ENCODE data around the gene DOP1B. TPM values are rescaled to one million over a fixed set of nuclear protein-coding genes. Genes with fewer than 3 reads are reported as not detected.
A peak's percentile ranks its signal among the peaks of the same experiment; 100 is the strongest.

Gene DOP1B
- total RNA-seq, 4 donors from 2014 or later: 6.3 to 15.1 (median 11.2) TPM

GRCh38 chr21:36122977-36123376 is 33.6 kb upstream of the DOP1B start:
- 65% methylated on average over 4 of the region's 4 CpGs for WGBS
- Histone ChIP-seq H3K9me3 (no peaks in the 10 kb centered on the region), H3K36me3 (no peaks in the 10 kb centered on the region), H3K4me1 (peaks cover 0 to 17% (median 9%) of the 10 kb centered on the region in 4 donors), H3K27ac (replicated peaks in 1 of 4) (no peak overlapping the region), H3K27me3 (no peaks in the 10 kb centered on the region), H3K4me3 (no peak overlapping the region)
- intact Hi-C loops (cut with DNase I): no loop called here
- no peak for DNase-seq (ENCODE audit: extremely low spot score)
- TF ChIP-seq POLR2A (IDR thresholded peaks at IDR 0.05; ENCODE audit: low read depth): no peak
- TF ChIP-seq CTCF (IDR thresholded peaks at IDR 0.05): peak in 1 of 3 experiments; percentile 42

- intact Hi-C loops (cut with DNase I): no loop called here
- Histone ChIP-seq H3K4me3 (no peak overlapping the region), H3K27ac (replicated peaks in 1 of 4) (no peak overlapping the region), H3K36me3 (no peaks in the 10 kb centered on the region), H3K9me3 (no peaks in the 10 kb centered on the region), H3K4me1 (peaks cover 0 to 19% (median 11%) of the 10 kb centered on the region in 4 donors), H3K27me3 (no peaks in the 10 kb centered on the region)
- DNase-seq (ENCODE audit: extremely low spot score): no peak
- WGBS: 97% methylated on average over 2 of the region's 2 CpGs
- no peak for TF ChIP-seq POLR2A (IDR thresholded peaks at IDR 0.05; ENCODE audit: low read depth)
Observed at GRCh38 chr21:36124395-36124794, 32.2 kb upstream of the DOP1B start.

GRCh38 chr21:36125512-36126207 is 31.0 kb upstream of the DOP1B start:
- 41% methylated on average over 9 of the region's 9 CpGs for WGBS
- H3K27me3 ChIP-seq: no peaks in the 10 kb centered on the region
- intact Hi-C loops (cut with DNase I): no loop called here
- no peaks in the 10 kb centered on the region for H3K9me3 ChIP-seq
- TF ChIP-seq CTCF (IDR thresholded peaks at IDR 0.05): peak; percentile 81 to 97 (median 90)
- no peak for TF ChIP-seq POLR2AphosphoS5 (IDR thresholded peaks at IDR 0.05)
- no peak for TF ChIP-seq POLR2A (IDR thresholded peaks at IDR 0.05; ENCODE audit: low read depth)
- H3K4me1 ChIP-seq: peaks cover 0 to 27% (median 18%) of the 10 kb centered on the region in 4 donors
- DNase-seq (ENCODE audit: extremely low spot score): no peak
- H3K27ac ChIP-seq (replicated peaks in 1 of 4): peak overlapping the region in 1 of 4 donors; percentile 5
- no peak overlapping the region for H3K4me3 ChIP-seq
- H3K36me3 ChIP-seq: no peaks in the 10 kb centered on the region

GRCh38 chr21:36126208-36126565 is 30.4 kb upstream of the DOP1B start:
- H3K36me3 ChIP-seq: no peaks in the 10 kb centered on the region
- peaks cover 0 to 29% (median 21%) of the 10 kb centered on the region in 4 donors for H3K4me1 ChIP-seq
- no peaks in the 10 kb centered on the region for H3K27me3 ChIP-seq
- no peak overlapping the region for H3K4me3 ChIP-seq
- H3K9me3 ChIP-seq: no peaks in the 10 kb centered on the region
- peak overlapping the region in 1 of 4 donors; percentile 5 for H3K27ac ChIP-seq (replicated peaks in 1 of 4)
- intact Hi-C loops (cut with DNase I): no loop called here
- no peak for DNase-seq (ENCODE audit: extremely low spot score)
- TF ChIP-seq POLR2AphosphoS5 (IDR thresholded peaks at IDR 0.05): no peak
- TF ChIP-seq EP300 (IDR thresholded peaks at IDR 0.05): no peak
- no peak for TF ChIP-seq POLR2A (IDR thresholded peaks at IDR 0.05; ENCODE audit: low read depth)
- TF ChIP-seq CTCF (IDR thresholded peaks at IDR 0.05): no peak

GRCh38 chr21:36126621-36127110 is 30.0 kb upstream of the DOP1B start:
- DNase-seq (ENCODE audit: extremely low spot score): no peak
- Histone ChIP-seq H3K4me3 (no peak overlapping the region), H3K4me1 (peaks cover 0 to 29% (median 21%) of the 10 kb centered on the region in 4 donors), H3K36me3 (no peaks in the 10 kb centered on the region), H3K27me3 (no peaks in the 10 kb centered on the region), H3K9me3 (no peaks in the 10 kb centered on the region), H3K27ac (replicated peaks in 1 of 4) (peak overlapping the region in 1 of 4 donors; percentile 5)
- WGBS: 98% methylated on average over 5 of the region's 5 CpGs
- TF ChIP-seq CTCF (IDR thresholded peaks at IDR 0.05) (no peak), POLR2A (IDR thresholded peaks at IDR 0.05; ENCODE audit: low read depth) (no peak), POLR2AphosphoS5 (IDR thresholded peaks at IDR 0.05) (no peak), EP300 (IDR thresholded peaks at IDR 0.05) (no peak)
- intact Hi-C loops (cut with DNase I): no loop called here
